Measurements from ENCODE around the gene MFSD11.

The MFSD11 gene

DNA sequence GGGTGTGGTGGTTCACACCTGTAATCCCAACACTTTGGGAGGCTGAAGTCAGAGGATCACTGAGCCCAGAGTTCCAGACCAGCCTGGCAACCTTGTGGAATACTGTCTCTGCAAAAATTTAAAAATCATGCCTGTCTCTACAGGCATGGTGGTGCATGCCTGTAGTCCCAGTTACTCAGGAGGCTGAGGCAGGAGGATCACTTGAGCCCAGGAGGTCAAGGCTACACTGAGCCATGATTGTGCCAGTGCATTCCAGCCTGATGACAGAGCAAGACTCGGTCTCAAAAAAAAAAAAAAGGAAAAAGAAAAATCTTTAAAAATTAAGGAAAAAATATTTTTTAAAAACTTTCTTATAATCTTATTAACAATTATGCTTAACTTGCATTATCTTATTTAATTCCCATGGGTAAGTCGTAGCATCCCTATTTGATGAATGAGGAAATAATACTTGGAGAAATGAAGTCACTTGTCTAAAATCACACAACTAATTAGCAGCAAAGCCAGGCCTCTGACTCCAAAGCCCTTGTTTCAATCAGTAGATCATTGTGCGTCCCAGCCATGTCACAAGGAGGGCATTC is 13.6 kb downstream of the MFSD11 start:
- Histone ChIP-seq H3K4me3 (ENCODE audit: low read length) (no peak overlapping the region), H3K9ac (ENCODE audit: low read length) (no peak overlapping the region), H3K27me3 (ENCODE audit: control insufficient read depth, insufficient read depth, low read length) (no peaks in the 10 kb centered on the region), H3K36me3 (ENCODE audit: control insufficient read depth, insufficient read depth, low read length) (peaks cover 4% of the 10 kb centered on the region), H3K4me1 (ENCODE audit: control insufficient read depth, insufficient read depth, low read length) (no peaks in the 10 kb centered on the region), H3K27ac (ENCODE audit: low read depth, low read length) (no peak overlapping the region)

DNA sequence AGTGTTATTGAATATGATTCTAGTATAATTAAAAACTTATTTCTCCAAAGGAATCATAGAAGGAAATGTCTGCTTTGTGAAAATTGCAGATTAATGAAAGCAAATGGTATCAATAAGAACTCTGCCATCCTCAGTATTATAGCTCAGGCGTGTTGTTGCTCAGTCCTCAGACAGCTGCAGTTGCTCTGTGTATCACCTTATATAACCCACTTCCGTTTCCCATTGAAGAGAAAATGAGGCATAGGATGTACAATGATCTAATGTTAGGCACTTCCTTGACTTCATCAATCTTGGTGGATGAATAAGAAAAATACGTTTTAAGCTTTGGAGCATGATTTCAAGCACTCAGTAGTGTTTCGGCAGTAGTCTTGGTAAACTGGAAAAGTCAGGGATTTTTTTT is 14.1 kb downstream of the MFSD11 start:
- peaks cover 4% of the 10 kb centered on the region for H3K36me3 ChIP-seq (ENCODE audit: control insufficient read depth, insufficient read depth, low read length)

DNA sequence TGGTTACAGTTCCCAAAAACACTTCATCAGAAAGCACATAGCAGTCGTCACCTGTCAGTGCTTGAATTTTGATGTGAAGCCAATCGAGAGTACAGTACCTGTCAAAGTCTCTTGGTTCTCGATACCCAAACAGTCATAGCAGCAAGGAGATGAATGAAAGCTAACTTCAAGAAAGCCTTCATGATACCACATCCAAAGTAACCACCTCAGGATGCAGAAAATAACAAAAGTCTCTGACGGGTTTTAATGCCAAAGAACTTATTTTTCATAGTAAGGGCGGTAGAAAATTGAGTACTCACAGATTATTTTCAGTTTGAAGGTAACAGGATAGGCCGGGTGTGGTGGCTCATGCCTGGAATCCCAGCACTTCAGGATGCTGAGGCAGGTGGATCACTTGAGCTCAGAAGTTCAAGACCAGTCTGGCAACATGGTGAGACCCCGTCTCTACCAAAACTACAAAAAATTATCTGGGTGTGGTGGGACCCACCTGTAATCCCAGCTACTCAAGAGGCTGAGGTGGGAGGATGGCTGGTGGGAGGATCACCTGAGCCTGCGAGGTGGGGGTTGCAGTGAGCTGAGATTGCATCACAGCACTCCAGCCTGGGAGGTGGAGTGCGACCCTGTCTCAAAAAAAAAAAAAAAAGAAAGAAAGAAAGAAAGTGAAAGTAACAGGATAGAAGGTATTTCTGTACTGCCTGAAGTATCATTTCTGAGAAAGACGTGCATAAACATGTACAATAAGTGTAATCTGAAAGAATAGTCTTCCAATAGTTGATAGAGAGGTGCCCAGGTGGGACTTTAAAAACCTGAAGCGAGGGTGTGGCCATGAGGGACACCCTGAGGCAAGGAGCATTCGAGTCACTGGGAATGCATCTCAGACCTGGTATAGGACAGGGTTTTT is 15.4 kb downstream of the MFSD11 start:
- Histone ChIP-seq H3K27me3 (ENCODE audit: control insufficient read depth, insufficient read depth, low read length) (no peaks in the 10 kb centered on the region), H3K4me1 (ENCODE audit: control insufficient read depth, insufficient read depth, low read length) (no peaks in the 10 kb centered on the region), H3K9ac (ENCODE audit: low read length) (no peak overlapping the region), H3K4me3 (ENCODE audit: low read length) (no peak overlapping the region), H3K27ac (ENCODE audit: low read depth, low read length) (no peak overlapping the region), H3K36me3 (ENCODE audit: control insufficient read depth, insufficient read depth, low read length) (peaks cover 4% of the 10 kb centered on the region)

More for the DNA sequence above, 14.1 kb downstream of the MFSD11 start:
- no peak overlapping the region for H3K27ac ChIP-seq (ENCODE audit: low read depth, low read length)
- no peaks in the 10 kb centered on the region for H3K27me3 ChIP-seq (ENCODE audit: control insufficient read depth, insufficient read depth, low read length)
- H3K9ac ChIP-seq (ENCODE audit: low read length): no peak overlapping the region
- no peak overlapping the region for H3K4me3 ChIP-seq (ENCODE audit: low read length)
- H3K4me1 ChIP-seq (ENCODE audit: control insufficient read depth, insufficient read depth, low read length): no peaks in the 10 kb centered on the region

DNA sequence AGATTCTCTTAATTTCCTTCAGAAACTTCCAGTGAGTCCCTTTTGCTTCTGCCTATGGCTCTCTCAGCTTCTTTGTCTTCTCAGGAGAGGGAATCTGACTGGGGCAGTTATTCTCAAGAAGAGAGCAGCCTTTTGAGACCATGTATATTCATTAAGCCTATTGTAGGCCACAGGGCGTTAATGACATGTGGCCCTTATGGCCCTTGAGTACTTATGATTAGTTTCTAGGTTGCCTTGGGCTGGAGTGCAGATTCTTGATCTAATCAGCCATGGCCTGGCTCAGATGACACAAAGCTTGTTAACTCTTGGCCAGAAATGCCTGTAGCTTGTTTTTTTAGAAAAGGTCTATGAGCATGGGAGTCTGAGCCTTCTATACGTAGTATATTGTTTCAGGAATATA is 17.4 kb downstream of the MFSD11 start:
- Histone ChIP-seq H3K27me3 (ENCODE audit: control insufficient read depth, insufficient read depth, low read length) (no peaks in the 10 kb centered on the region), H3K9ac (ENCODE audit: low read length) (no peak overlapping the region), H3K4me3 (ENCODE audit: low read length) (no peak overlapping the region), H3K27ac (ENCODE audit: low read depth, low read length) (no peak overlapping the region), H3K36me3 (ENCODE audit: control insufficient read depth, insufficient read depth, low read length) (peaks cover 4% of the 10 kb centered on the region), H3K4me1 (ENCODE audit: control insufficient read depth, insufficient read depth, low read length) (no peaks in the 10 kb centered on the region)

DNA sequence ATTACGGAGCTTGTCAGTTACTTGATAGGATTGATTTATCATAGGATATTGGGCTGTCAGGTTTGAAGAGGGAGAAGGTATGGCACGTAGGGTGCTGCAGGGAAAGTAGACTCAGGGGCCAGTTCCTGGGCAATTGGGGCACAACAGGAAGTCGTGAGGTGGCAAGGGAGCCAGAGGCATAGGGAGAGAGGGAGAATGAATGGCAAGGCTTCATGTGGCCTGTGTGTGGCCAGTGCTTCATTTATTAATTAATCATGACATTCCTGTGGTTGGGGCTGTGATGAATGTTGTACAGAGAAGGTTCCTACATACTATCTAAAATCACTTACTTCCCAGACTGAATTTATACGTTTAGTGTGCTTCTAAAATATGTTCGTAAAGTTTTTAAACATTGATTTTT is 19.3 kb downstream of the MFSD11 start:
- no peak overlapping the region for H3K4me3 ChIP-seq (ENCODE audit: low read length)
- peaks cover 4% of the 10 kb centered on the region for H3K36me3 ChIP-seq (ENCODE audit: control insufficient read depth, insufficient read depth, low read length)
- H3K27ac ChIP-seq (ENCODE audit: low read depth, low read length): no peak overlapping the region
- no peak overlapping the region for H3K9ac ChIP-seq (ENCODE audit: low read length)
- H3K4me1 ChIP-seq (ENCODE audit: control insufficient read depth, insufficient read depth, low read length): no peaks in the 10 kb centered on the region
- H3K27me3 ChIP-seq (ENCODE audit: control insufficient read depth, insufficient read depth, low read length): no peaks in the 10 kb centered on the region

DNA sequence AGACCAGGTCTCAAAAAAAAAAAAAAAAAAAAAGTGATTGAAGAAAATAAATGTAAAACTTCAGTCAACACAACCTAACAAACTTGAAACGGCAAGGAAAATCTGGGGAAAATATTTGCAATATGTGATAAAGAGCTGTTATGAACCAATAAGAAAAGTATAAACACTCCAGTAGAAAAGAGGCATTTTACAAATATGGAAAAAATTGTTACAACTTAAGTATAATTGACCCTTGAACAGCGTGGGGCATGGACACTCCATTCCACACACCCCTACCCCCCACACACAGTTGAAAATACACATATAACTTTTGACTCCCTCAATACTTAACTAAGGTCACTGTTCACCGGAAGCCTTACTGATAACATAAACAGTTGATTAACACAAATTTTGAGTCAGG is 20.7 kb downstream of the MFSD11 start:
- H3K9ac ChIP-seq (ENCODE audit: low read length): no peak overlapping the region
- no peak overlapping the region for H3K27ac ChIP-seq (ENCODE audit: low read depth, low read length)
- no peak overlapping the region for H3K4me3 ChIP-seq (ENCODE audit: low read length)
- peaks cover 4% of the 10 kb centered on the region for H3K36me3 ChIP-seq (ENCODE audit: control insufficient read depth, insufficient read depth, low read length)
- no peaks in the 10 kb centered on the region for H3K4me1 ChIP-seq (ENCODE audit: control insufficient read depth, insufficient read depth, low read length)
- H3K27me3 ChIP-seq (ENCODE audit: control insufficient read depth, insufficient read depth, low read length): no peaks in the 10 kb centered on the region

DNA sequence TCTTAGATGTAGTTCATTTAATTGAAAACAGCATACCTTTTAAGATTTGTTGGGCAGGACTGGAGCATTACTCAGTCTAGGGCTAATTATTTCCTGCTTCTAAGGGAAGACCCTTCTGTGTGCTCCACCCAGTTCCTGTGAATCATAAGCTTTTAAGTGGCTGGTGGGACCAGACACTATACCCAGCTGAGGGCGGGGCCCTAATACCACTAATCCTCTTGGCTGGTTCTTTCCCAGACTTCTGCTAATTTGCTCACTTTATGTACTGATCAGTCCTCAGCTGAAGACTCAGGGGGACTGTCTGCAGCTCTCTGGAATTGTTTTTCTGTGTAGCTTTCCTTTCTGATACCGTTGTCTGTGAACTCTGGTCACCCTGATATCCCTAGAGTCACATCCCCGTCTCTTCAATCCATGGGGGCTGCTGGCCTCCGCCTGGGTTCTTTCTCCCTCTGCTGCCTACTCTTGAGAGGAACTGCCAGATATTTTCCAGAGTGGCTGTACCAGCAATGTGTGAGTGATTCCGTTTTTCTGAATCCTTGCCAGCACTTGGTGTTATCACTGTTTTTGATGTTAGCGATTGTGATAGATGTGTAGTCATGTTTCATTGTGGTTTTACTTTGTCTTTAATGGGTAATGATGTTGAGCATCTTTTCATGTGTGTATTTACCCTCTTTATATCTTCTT is 35.1 kb downstream of the MFSD11 start:
- H3K27ac ChIP-seq (ENCODE audit: low read depth, low read length): no peak overlapping the region
- H3K4me3 ChIP-seq (ENCODE audit: low read length): no peak overlapping the region
- no peak overlapping the region for H3K9ac ChIP-seq (ENCODE audit: low read length)
- no peaks in the 10 kb centered on the region for H3K4me1 ChIP-seq (ENCODE audit: control insufficient read depth, insufficient read depth, low read length)
- peaks cover 11% of the 10 kb centered on the region for H3K36me3 ChIP-seq (ENCODE audit: control insufficient read depth, insufficient read depth, low read length)
- H3K27me3 ChIP-seq (ENCODE audit: control insufficient read depth, insufficient read depth, low read length): no peaks in the 10 kb centered on the region

DNA sequence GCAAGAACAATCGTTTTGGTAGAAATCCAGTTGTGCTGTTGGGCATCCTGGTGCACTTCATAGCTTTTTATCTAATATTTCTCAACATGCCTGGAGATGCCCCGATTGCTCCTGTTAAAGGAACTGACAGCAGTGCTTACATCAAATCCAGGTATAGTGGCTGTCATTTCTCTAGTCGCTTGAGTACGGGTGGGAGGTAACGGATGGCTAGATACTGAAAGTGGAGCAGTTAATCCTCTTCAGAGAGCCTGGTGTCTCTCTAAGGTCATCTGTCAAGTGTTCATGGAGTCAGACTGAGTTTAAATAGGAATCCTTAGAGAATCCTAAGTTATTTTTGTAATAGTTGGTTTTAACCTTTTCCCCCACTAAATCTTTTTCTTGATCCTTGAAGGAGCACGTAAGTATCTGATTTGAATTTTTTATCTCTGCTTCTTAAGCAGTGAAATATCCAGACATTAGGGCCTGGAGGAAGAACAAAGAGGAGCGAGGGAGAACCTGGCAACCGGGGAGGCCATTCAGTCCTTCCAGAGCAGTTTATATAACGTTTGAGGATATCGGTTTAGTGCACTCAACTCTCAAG is 37.2 kb downstream of the MFSD11 start:
- H3K27ac ChIP-seq (ENCODE audit: low read depth, low read length): no peak overlapping the region
- H3K36me3 ChIP-seq (ENCODE audit: control insufficient read depth, insufficient read depth, low read length): peaks cover 17% of the 10 kb centered on the region
- H3K27me3 ChIP-seq (ENCODE audit: control insufficient read depth, insufficient read depth, low read length): no peaks in the 10 kb centered on the region
- no peak overlapping the region for H3K9ac ChIP-seq (ENCODE audit: low read length)
- no peaks in the 10 kb centered on the region for H3K4me1 ChIP-seq (ENCODE audit: control insufficient read depth, insufficient read depth, low read length)
- no peak overlapping the region for H3K4me3 ChIP-seq (ENCODE audit: low read length)

DNA sequence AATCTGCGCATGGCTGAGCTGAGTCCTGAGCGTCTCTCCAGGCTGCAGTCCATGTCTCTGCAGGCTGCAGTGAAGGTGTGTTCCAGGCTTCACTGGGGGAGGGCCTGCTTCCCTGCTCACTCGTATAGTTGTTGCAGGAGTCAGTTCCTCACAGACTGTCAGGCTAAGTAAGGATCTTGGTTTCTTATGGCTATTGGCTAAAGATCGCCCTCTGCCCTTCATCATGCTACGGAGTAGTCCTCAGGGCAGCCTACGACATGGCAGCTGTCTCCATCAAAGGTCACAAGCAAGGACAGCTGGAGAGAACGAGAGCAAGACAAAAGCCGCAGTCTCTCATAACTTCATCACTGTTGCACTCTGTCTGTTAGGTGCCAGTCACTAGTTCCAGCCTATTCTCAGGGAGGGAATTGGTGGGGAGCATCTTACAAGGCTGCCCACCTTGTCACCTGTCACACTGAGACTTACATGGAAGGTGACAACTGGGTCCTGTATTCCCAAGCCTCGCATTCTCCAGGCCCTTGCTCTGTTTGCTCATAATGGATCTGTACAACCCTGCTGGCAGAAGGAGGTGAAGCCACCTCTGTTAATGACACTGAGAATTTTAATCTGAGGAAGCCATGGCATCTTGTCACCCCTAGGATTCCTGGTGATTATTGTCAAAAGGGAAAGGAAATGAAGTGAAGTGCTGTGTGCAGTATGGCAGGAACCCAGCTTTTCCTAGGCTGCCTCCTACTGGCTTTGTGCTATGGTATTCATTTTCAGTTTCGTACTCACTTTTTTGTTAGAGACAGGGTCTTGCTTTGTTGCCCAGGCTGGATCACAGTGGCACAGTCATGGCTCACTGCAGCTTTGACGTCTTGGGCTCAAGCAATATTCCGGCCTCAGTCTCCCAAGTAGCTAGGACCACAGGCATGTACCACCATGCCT is 43.4 kb downstream of the MFSD11 start:
- no peaks in the 10 kb centered on the region for H3K4me1 ChIP-seq (ENCODE audit: control insufficient read depth, insufficient read depth, low read length)
- peaks cover 14% of the 10 kb centered on the region for H3K36me3 ChIP-seq (ENCODE audit: control insufficient read depth, insufficient read depth, low read length)
- H3K27ac ChIP-seq (ENCODE audit: low read depth, low read length): no peak overlapping the region
- no peak overlapping the region for H3K4me3 ChIP-seq (ENCODE audit: low read length)
- H3K9ac ChIP-seq (ENCODE audit: low read length): no peak overlapping the region
- no peaks in the 10 kb centered on the region for H3K27me3 ChIP-seq (ENCODE audit: control insufficient read depth, insufficient read depth, low read length)

DNA sequence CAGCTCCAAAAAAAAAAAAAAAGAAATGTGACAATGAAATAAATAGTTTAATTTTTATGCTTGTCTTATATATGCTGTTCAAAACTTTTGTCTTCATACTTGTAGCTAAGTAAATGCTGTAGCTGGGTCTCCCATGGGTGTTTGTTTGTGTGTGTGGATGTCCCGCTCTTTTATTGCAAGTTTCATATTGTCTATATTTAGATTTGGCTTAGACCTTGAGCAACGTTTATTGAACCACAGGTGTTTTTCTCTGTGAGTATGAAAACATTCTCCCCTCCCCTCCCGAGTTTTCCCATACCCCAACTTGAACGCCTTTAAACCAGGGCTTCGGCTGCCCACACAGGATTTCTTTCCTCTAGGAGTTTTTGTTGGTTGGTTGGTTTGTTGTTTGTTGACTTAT is 45.2 kb downstream of the MFSD11 start:
- H3K27me3 ChIP-seq (ENCODE audit: control insufficient read depth, insufficient read depth, low read length): no peaks in the 10 kb centered on the region

DNA sequence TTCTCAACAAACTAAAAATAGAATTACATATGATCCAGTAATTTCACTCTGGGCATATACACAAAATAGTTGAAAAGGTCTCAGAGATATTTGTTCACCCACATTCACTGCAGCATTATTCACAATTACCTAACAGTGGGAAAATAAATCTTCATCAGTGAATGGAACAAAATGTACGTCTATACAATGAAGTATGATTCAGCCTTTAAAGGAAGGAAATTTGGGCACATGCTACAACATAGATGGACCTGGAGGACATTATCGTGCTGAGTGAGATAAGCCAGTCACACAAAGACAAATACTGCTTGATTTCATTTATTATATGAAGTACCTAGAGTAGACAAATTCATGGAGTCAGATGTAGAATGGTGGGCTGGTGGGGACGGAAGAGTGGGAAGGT is 47.0 kb downstream of the MFSD11 start:
- H3K36me3 ChIP-seq (ENCODE audit: control insufficient read depth, insufficient read depth, low read length): peaks cover 8% of the 10 kb centered on the region

More for the DNA sequence above, 45.2 kb downstream of the MFSD11 start:
- Histone ChIP-seq H3K4me3 (ENCODE audit: low read length) (no peak overlapping the region), H3K27ac (ENCODE audit: low read depth, low read length) (no peak overlapping the region), H3K4me1 (ENCODE audit: control insufficient read depth, insufficient read depth, low read length) (no peaks in the 10 kb centered on the region), H3K36me3 (ENCODE audit: control insufficient read depth, insufficient read depth, low read length) (peaks cover 11% of the 10 kb centered on the region), H3K9ac (ENCODE audit: low read length) (no peak overlapping the region)

More for the DNA sequence above, 47.0 kb downstream of the MFSD11 start:
- H3K9ac ChIP-seq (ENCODE audit: low read length): no peak overlapping the region
- no peak overlapping the region for H3K4me3 ChIP-seq (ENCODE audit: low read length)
- H3K27ac ChIP-seq (ENCODE audit: low read depth, low read length): no peak overlapping the region
- H3K4me1 ChIP-seq (ENCODE audit: control insufficient read depth, insufficient read depth, low read length): no peaks in the 10 kb centered on the region
- H3K27me3 ChIP-seq (ENCODE audit: control insufficient read depth, insufficient read depth, low read length): no peaks in the 10 kb centered on the region
